Stimulated activated naive CD8-positive, alpha-beta T cell treated with anti-CD3 and anti-CD28 coated beads, Interleukin-15, Interleukin-2, amounts not matched to agents 100 ng/mL and 50 ng/mL, for 24 hours (primary cell): ENCODE results near the gene ATG16L1.

Experiments used
- H3K27ac Mint-ChIP-seq: one replicate; pipeline ENCODE4 v1.8.0; 2021; ENCODE audit warnings: mild to moderate bottlenecking, mixed read lengths
- H3K27me3 Mint-ChIP-seq: one replicate; pipeline ENCODE4 v1.8.0; 2021; ENCODE audit warnings: mixed read lengths
- H3K36me3 Mint-ChIP-seq: one replicate; pipeline ENCODE4 v1.8.0; 2021; ENCODE audit warnings: low read depth, mixed read lengths
- H3K4me1 Mint-ChIP-seq: one replicate; pipeline ENCODE4 v1.8.0; 2021; ENCODE audit warnings: low read depth, mixed read lengths
- H3K4me3 Mint-ChIP-seq: one replicate; pipeline ENCODE4 v1.8.0; 2021; ENCODE audit warnings: mild to moderate bottlenecking, mixed read lengths
- H3K9me3 Mint-ChIP-seq: one replicate; pipeline ENCODE4 v1.8.0; 2021; ENCODE audit warnings: mixed read lengths

Gene ATG16L1

GRCh38 chr2:233219848-233220247 lies 31.6 kb upstream of the ATG16L1 start:
- Mint-ChIP-seq H3K27me3 (no peaks in the 10 kb centered on the region), H3K9me3 (no peaks in the 10 kb centered on the region), H3K36me3 (no peaks in the 10 kb centered on the region), H3K4me3 (no peak overlapping the region), H3K27ac (no peak overlapping the region), H3K4me1 (no peaks in the 10 kb centered on the region)

- Mint-ChIP-seq H3K9me3 (no peaks in the 10 kb centered on the region), H3K4me3 (no peak overlapping the region), H3K27ac (no peak overlapping the region), H3K36me3 (no peaks in the 10 kb centered on the region), H3K27me3 (no peaks in the 10 kb centered on the region), H3K4me1 (peaks cover 3% of the 10 kb centered on the region)
Measured at GRCh38 chr2:233221378-233222063, 30.0 kb upstream of the ATG16L1 start.

- H3K4me3 Mint-ChIP-seq, result no peak overlapping the region
- H3K36me3 Mint-ChIP-seq, result no peaks in the 10 kb centered on the region
- no peaks in the 10 kb centered on the region for H3K9me3 Mint-ChIP-seq
- H3K27ac Mint-ChIP-seq, result no peak overlapping the region
- peaks cover 3% of the 10 kb centered on the region for H3K4me1 Mint-ChIP-seq
- no peaks in the 10 kb centered on the region for H3K27me3 Mint-ChIP-seq
Measured at GRCh38 chr2:233223059-233223894, 28.2 kb upstream of the ATG16L1 start.

GRCh38 chr2:233225230-233226068 lies 26.0 kb upstream of the ATG16L1 start:
- Mint-ChIP-seq H3K4me1 (peaks cover 16% of the 10 kb centered on the region), H3K4me3 (no peak overlapping the region), H3K27ac (no peak overlapping the region), H3K36me3 (no peaks in the 10 kb centered on the region), H3K27me3 (no peaks in the 10 kb centered on the region), H3K9me3 (no peaks in the 10 kb centered on the region)

- H3K27ac Mint-ChIP-seq, result no peak overlapping the region
- no peak overlapping the region for H3K4me3 Mint-ChIP-seq
- no peaks in the 10 kb centered on the region for H3K27me3 Mint-ChIP-seq
- H3K36me3 Mint-ChIP-seq, result no peaks in the 10 kb centered on the region
- H3K4me1 Mint-ChIP-seq, result peaks cover 26% of the 10 kb centered on the region
- H3K9me3 Mint-ChIP-seq, result no peaks in the 10 kb centered on the region
Measured at GRCh38 chr2:233226511-233227031, 24.9 kb upstream of the ATG16L1 start.

GRCh38 chr2:233227346-233227978 lies 24.0 kb upstream of the ATG16L1 start:
- Mint-ChIP-seq H3K36me3 (no peaks in the 10 kb centered on the region), H3K4me3 (no peak overlapping the region), H3K4me1 (peaks cover 31% of the 10 kb centered on the region), H3K9me3 (no peaks in the 10 kb centered on the region), H3K27me3 (no peaks in the 10 kb centered on the region), H3K27ac (no peak overlapping the region)

DNA sequence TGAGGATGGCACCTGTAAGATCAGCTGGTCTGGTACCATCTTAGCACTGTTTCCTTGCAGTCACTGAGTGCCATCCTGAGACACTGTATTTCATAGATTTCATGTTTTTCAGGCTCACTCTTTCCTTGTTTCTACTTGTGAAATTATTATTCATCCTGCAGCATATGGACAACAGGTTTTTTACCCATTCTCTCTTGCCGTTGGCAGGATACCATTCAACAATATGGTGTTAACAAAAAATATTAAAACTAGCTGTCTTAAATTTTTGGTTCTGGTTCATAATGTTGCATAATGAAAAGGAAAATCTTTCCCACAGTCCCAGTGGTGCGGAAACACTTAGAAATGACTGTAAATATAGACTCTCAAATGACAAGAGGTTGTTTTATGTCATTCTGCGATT lies 23.1 kb upstream of the ATG16L1 start:
- no peaks in the 10 kb centered on the region for H3K9me3 Mint-ChIP-seq
- H3K27ac Mint-ChIP-seq, result no peak overlapping the region
- H3K4me3 Mint-ChIP-seq, result no peak overlapping the region
- no peaks in the 10 kb centered on the region for H3K27me3 Mint-ChIP-seq
- no peaks in the 10 kb centered on the region for H3K36me3 Mint-ChIP-seq
- peaks cover 40% of the 10 kb centered on the region for H3K4me1 Mint-ChIP-seq

GRCh38 chr2:233233618-233234230 lies 17.7 kb upstream of the ATG16L1 start:
- Mint-ChIP-seq H3K36me3 (no peaks in the 10 kb centered on the region), H3K27ac (peak overlapping the region; percentile 92), H3K27me3 (no peaks in the 10 kb centered on the region), H3K4me1 (peaks cover 70% of the 10 kb centered on the region), H3K4me3 (peak overlapping the region; percentile 55), H3K9me3 (no peaks in the 10 kb centered on the region)

GRCh38 chr2:233234264-233234663 lies 17.2 kb upstream of the ATG16L1 start:
- no peaks in the 10 kb centered on the region for H3K9me3 Mint-ChIP-seq
- H3K27me3 Mint-ChIP-seq, result no peaks in the 10 kb centered on the region
- H3K36me3 Mint-ChIP-seq, result no peaks in the 10 kb centered on the region
- H3K27ac Mint-ChIP-seq, result peak overlapping the region; percentile 92
- H3K4me3 Mint-ChIP-seq, result peak overlapping the region; percentile 55
- H3K4me1 Mint-ChIP-seq, result peaks cover 74% of the 10 kb centered on the region

GRCh38 chr2:233234996-233235395 lies 16.5 kb upstream of the ATG16L1 start:
- H3K4me3 Mint-ChIP-seq, result no peak overlapping the region
- peaks cover 74% of the 10 kb centered on the region for H3K4me1 Mint-ChIP-seq
- no peaks in the 10 kb centered on the region for H3K27me3 Mint-ChIP-seq
- H3K9me3 Mint-ChIP-seq, result no peaks in the 10 kb centered on the region
- H3K27ac Mint-ChIP-seq, result peak overlapping the region; percentile 92
- no peaks in the 10 kb centered on the region for H3K36me3 Mint-ChIP-seq

GRCh38 chr2:233235977-233236376 lies 15.5 kb upstream of the ATG16L1 start:
- H3K9me3 Mint-ChIP-seq, result no peaks in the 10 kb centered on the region
- no peaks in the 10 kb centered on the region for H3K36me3 Mint-ChIP-seq
- peaks cover 71% of the 10 kb centered on the region for H3K4me1 Mint-ChIP-seq
- no peaks in the 10 kb centered on the region for H3K27me3 Mint-ChIP-seq
- no peak overlapping the region for H3K27ac Mint-ChIP-seq
- H3K4me3 Mint-ChIP-seq, result no peak overlapping the region

DNA sequence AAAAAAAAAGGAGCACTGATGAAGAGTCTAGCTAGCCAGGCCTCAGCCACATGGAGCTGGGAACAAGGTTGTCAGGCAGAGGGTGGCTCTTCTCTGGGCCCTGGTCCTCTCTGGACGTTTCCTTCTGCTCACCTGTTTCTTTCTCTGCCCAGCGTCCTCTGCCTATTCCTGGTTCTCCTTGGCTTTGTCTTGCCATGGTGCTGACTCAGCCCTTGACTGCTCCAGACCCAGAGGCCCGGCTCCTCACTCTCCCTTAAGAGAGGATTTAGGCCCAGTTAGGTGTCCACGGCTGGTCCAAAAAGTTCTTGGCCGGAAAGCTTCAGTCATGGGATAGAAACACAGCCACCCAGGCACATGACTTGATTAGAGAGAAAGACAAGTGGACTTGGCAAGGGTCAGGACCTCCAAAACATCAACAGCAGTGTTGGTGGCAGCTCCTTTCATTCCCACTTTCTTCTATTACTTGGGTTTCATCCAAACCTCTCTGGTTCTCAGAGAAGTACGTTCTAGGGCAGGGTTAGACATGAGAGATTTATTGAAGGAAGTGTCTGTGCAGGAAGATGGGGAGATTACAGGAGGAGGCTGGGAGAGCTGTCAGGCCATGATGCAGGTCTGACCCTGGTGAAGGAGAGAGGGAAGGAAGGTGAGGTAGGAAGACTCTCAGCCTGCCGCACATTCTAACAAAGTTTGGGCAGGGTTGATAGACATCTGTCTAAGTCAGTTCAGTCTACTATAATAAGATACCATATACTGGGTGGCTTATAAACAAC lies 14.5 kb upstream of the ATG16L1 start:
- Mint-ChIP-seq H3K27ac (peak overlapping the region; percentile 47), H3K9me3 (no peaks in the 10 kb centered on the region), H3K4me1 (peaks cover 73% of the 10 kb centered on the region), H3K4me3 (no peak overlapping the region), H3K27me3 (no peaks in the 10 kb centered on the region), H3K36me3 (no peaks in the 10 kb centered on the region)

DNA sequence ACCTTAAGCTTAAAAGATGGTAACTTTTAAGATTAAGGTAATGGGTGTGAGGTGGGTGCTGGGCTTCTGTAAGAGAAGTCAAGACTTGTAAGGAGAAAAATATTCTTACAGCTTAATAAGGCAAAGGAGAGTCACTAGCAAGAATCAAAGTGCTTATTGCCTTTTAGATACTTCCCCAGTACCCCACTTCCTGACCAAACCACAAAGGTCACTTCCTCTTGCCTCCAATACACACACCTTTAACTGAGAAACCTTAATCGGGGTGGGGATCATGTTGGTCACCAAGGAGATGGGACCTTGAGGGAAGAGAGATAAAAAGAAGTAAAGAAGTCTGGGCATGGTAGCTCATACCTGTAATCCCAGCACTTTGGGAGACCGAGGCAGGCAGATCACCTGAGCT lies 10.6 kb upstream of the ATG16L1 start:
- peak overlapping the region; percentile 55 for H3K4me3 Mint-ChIP-seq
- H3K36me3 Mint-ChIP-seq, result no peaks in the 10 kb centered on the region
- H3K4me1 Mint-ChIP-seq, result peaks cover 65% of the 10 kb centered on the region
- H3K9me3 Mint-ChIP-seq, result no peaks in the 10 kb centered on the region
- H3K27ac Mint-ChIP-seq, result peak overlapping the region; percentile 80
- H3K27me3 Mint-ChIP-seq, result no peaks in the 10 kb centered on the region
